NCI-H1105 (cell line): ENCODE measurements around the gene AOPEP.

ENCODE experiments used
- DNase-seq: peaks from one replicate; lab custom pipeline; 2025; lab: John Stamatoyannopoulos, UW

AOPEP gene

GRCh38 chr9:95116808-95117204, 390.3 kb downstream of the AOPEP start:
- DNase-seq = no peak

GRCh38 chr9:95118596-95118995, 392.1 kb downstream of the AOPEP start:
- DNase-seq = no peak

- DNase-seq = no peak
Observed at GRCh38 chr9:95120781-95121370, 394.4 kb downstream of the AOPEP start.

- no peak for DNase-seq
Observed at GRCh38 chr9:95124582-95125367, 398.3 kb downstream of the AOPEP start.

GRCh38 chr9:95125652-95126051, 399.2 kb downstream of the AOPEP start:
- no peak for DNase-seq

GRCh38 chr9:95126739-95127138, 400.2 kb downstream of the AOPEP start:
- no peak for DNase-seq

GRCh38 chr9:95127249-95128176, 401.0 kb downstream of the AOPEP start:
- peak; percentile 70 for DNase-seq

GRCh38 chr9:95128177-95128524, 401.7 kb downstream of the AOPEP start:
- DNase-seq = no peak

GRCh38 chr9:95129476-95130291, 403.2 kb downstream of the AOPEP start:
- DNase-seq = peak; percentile 31

- no peak for DNase-seq
Observed at GRCh38 chr9:95130484-95130883, 404.0 kb downstream of the AOPEP start.

GRCh38 chr9:95131023-95131943, 404.8 kb downstream of the AOPEP start:
- DNase-seq = peak; percentile 48

- no peak for DNase-seq
Observed at GRCh38 chr9:95132366-95133324, 406.1 kb downstream of the AOPEP start.

- DNase-seq = no peak
Observed at GRCh38 chr9:95133325-95133705, 406.8 kb downstream of the AOPEP start.

- no peak for DNase-seq
Observed at GRCh38 chr9:95134457-95134881, 408.0 kb downstream of the AOPEP start.

GRCh38 chr9:95135756-95136155, 409.3 kb downstream of the AOPEP start:
- DNase-seq = no peak
